Activated CD8-positive, alpha-beta memory T cell treated with anti-CD3 and anti-CD28 coated beads, Interleukin-2, amount 50 U/mL, for 1 hour (primary cell): ENCODE data around the gene ZBTB12.
"Not testable (repeated sequence)": the region's sequence is repeated elsewhere in the genome, so short reads cannot be mapped to it uniquely, and the experiment has no call there.

Source experiments
- DNase-seq: peaks from one replicate; pipeline ENCODE4 v3.0.0-alpha.2; 2020; ENCODE audit errors: extremely low read depth

Gene ZBTB12

GRCh38 chr6:31876357-31876756, 25.5 kb downstream of the ZBTB12 start:
- no peak for DNase-seq

GRCh38 chr6:31875877-31876276, 26.0 kb downstream of the ZBTB12 start:
- DNase-seq: no peak

- DNase-seq: no peak
Observed at GRCh38 chr6:31874836-31875572, 26.9 kb downstream of the ZBTB12 start.

- DNase-seq: no peak
Observed at GRCh38 chr6:31874084-31874670, 27.7 kb downstream of the ZBTB12 start.

GRCh38 chr6:31871046-31871659, 30.7 kb downstream of the ZBTB12 start:
- DNase-seq: no peak

- no peak for DNase-seq
Observed at GRCh38 chr6:31870385-31870921, 31.4 kb downstream of the ZBTB12 start.

- no peak for DNase-seq
Observed at GRCh38 chr6:31869343-31869742, 32.5 kb downstream of the ZBTB12 start.

GRCh38 chr6:31868658-31868971, 33.3 kb downstream of the ZBTB12 start:
- DNase-seq: not testable (repeated sequence)

GRCh38 chr6:31865205-31866118, 36.4 kb downstream of the ZBTB12 start:
- no peak for DNase-seq

GRCh38 chr6:31864818-31865204, 37.1 kb downstream of the ZBTB12 start:
- DNase-seq: no peak

- DNase-seq: not testable (repeated sequence)
Observed at GRCh38 chr6:31864123-31864562, 37.7 kb downstream of the ZBTB12 start.

GRCh38 chr6:31862344-31863235, 39.3 kb downstream of the ZBTB12 start, which contains the start of gene NEU1:
Gene NEU1, minus strand, starts transcription at chr6:31862821. Its CDS starts 45 bp downstream, at chr6:31862776.
- DNase-seq: peak; percentile 99

- DNase-seq: no peak
Observed at GRCh38 chr6:31861919-31862343, 40.0 kb downstream of the ZBTB12 start.

- DNase-seq: no peak
Observed at GRCh38 chr6:31861150-31861549, 40.7 kb downstream of the ZBTB12 start.

GRCh38 chr6:31860349-31860748, 41.5 kb downstream of the ZBTB12 start:
- DNase-seq: no peak

- DNase-seq: no peak
Observed at GRCh38 chr6:31859923-31860322, 42.0 kb downstream of the ZBTB12 start.

- DNase-seq: no peak
Observed at GRCh38 chr6:31858707-31859106, 43.2 kb downstream of the ZBTB12 start.

- DNase-seq: not testable (repeated sequence)
Observed at GRCh38 chr6:31857774-31858173, 44.1 kb downstream of the ZBTB12 start.

- DNase-seq: not testable (repeated sequence)
Observed at GRCh38 chr6:31851980-31852718, 49.7 kb downstream of the ZBTB12 start.

GRCh38 chr6:31851485-31851832, 50.4 kb downstream of the ZBTB12 start:
- no peak for DNase-seq
